ENCODE results near the gene HOXD4. TPM values are rescaled to one million over a fixed set of nuclear protein-coding genes. Genes with fewer than 3 reads are reported as not detected.

Gene HOXD4
- total RNA-seq, 1 experiment from 2014 or later, result 1.4 TPM

DNA sequence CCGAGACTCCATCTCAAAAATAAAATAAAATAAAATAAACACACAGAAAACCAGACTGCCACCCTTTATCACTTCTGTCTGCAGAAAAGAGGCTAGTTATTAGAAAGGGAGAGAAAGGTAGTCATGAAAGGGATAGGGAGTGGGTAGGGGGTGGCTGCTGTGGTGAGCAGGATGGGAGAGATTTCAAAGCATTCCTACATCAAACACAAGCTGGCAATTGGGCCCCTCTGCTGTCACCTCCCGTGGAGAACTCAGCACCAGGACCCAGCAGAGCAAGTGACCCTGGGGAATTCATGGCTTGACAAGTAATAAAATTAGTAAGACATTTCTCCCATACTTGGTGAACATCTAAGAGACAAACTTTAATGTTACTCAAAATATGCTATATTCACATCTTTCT, 33.4 kb downstream of the HOXD4 start:
- CTCF ChIA-PET, result no interaction called here
- DNase-seq (ENCODE audit: low read depth, low spot score) (no peak), ATAC-seq (no peak)
- Histone ChIP-seq H3K4me1 (ENCODE audit: control insufficient read depth, insufficient read depth, low read length) (no peaks in the 10 kb centered on the region), H3K9me3 (ENCODE audit: control insufficient read depth, insufficient read depth, low read depth, low read length) (no peaks in the 10 kb centered on the region), H3K27ac (ENCODE audit: low read length) (no peak overlapping the region), H3K36me3 (ENCODE audit: control insufficient read depth, insufficient read depth, low read length) (no peaks in the 10 kb centered on the region), H3K4me3 (ENCODE audit: low read depth in 2 of 2, low read length in 2 of 2) (no peak overlapping the region), H3K27me3 (ENCODE audit: control insufficient read depth, insufficient read depth, low read length) (no peaks in the 10 kb centered on the region)
- intact Hi-C loops (cut with micrococcal nuclease; ENCODE audit: unreplicated experiment) (no loop called here), in situ Hi-C loops (cut with HindIII; ENCODE audit: low pct_unique_long_range_greater_than_20kb, low sequenced_read_pairs) (no loop called here)
- TF ChIP-seq SIN3A (IDR thresholded peaks at IDR 0.05; ENCODE audit: borderline replicate concordance, insufficient read depth, low read depth, low read length), result no peak
- no peak for TF ChIP-seq POLR2AphosphoS5 (IDR thresholded peaks at IDR 0.05; ENCODE audit: low read depth, low read length)
- POLR2A ChIA-PET, result no interaction called here
- BruUV-seq (replicated peaks), result no TSS peak

DNA sequence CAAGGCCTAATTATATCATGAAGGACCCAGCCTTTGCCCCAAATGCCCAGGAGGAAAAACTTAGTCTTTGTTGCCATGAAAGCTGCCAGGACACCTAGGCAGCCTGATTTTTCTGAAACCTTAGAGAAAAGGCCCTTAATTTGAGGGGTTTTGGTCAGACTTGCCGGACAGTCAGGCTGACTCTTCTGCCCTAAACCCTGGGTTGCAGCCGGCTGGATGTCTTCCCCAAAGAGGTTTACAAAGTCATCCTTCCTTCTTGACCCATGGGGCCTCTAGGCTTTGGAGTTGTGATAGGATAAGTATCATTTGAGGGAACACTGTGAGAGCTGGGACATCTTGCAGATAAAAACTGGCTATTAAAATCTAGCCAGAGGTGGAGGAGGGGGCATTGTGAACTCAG, 34.7 kb downstream of the HOXD4 start:
- Histone ChIP-seq H3K27ac (ENCODE audit: low read length) (no peak overlapping the region), H3K4me1 (ENCODE audit: control insufficient read depth, insufficient read depth, low read length) (no peaks in the 10 kb centered on the region), H3K36me3 (ENCODE audit: control insufficient read depth, insufficient read depth, low read length) (no peaks in the 10 kb centered on the region), H3K9me3 (ENCODE audit: control insufficient read depth, insufficient read depth, low read depth, low read length) (no peaks in the 10 kb centered on the region), H3K4me3 (ENCODE audit: low read depth in 2 of 2, low read length in 2 of 2) (no peak overlapping the region), H3K27me3 (ENCODE audit: control insufficient read depth, insufficient read depth, low read length) (peaks cover 3% of the 10 kb centered on the region; the same call in 1 of the 2 replicates)
- intact Hi-C loops (cut with micrococcal nuclease; ENCODE audit: unreplicated experiment), result no loop called here
- no peak for ATAC-seq
- ChIA-PET POLR2A (no interaction called here), CTCF (no interaction called here)
- in situ Hi-C loops (cut with HindIII; ENCODE audit: low pct_unique_long_range_greater_than_20kb, low sequenced_read_pairs), result no loop called here
- BruUV-seq (replicated peaks), result no TSS peak
- no peak for DNase-seq (ENCODE audit: low read depth, low spot score)
- TF ChIP-seq SIN3A (IDR thresholded peaks at IDR 0.05; ENCODE audit: borderline replicate concordance, insufficient read depth, low read depth, low read length), result no peak
- no peak for TF ChIP-seq TCF7L2 (IDR thresholded peaks at IDR 0.05; ENCODE audit: low read depth, low read length)

GRCh38 chr2:176187200-176187898, 36.0 kb downstream of the HOXD4 start:
- CTCF ChIA-PET, result no interaction called here

DNA sequence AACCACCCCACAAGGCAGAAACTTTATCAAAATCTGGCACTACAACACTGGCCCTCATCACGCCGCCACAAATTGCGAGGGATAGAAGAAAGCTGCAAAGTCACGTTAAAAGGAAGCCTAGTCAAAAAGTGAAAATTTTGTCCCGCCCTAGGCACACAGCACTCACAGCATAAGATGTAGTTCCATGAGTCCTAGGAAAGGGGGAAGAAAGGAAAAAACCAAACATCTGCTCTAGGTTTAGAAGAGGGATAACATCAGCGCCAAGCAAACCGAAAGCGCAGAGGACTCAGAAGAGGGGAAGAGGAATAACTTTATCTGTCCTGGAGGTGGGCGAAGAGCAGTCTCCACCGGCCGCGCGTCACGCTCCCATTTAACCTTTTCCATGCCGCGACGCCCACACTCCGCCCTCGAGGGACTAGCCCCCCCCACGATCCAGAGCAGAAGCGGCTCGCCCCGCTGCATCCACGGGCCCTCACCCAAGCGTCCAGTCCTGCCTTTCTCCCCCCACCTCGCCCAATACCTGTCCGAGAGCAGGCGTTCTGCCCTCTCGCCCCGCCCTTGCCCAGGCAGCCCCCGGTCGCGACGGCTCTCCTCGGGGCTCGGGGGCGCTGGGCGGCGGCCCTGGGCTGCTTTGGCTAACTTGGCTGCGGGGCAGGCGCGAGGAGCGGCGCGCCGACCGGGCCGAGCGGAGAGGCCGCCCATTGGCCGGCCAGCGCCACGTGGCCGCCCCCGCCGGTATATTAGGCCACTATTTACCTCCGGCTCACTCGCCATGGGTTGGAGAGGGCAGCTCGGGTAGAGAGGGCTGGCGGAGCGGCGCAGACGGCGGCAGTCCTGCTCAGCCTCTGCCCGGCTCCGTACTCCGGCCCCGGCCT, 36.8 kb downstream of the HOXD4 start, which contains the start of gene HOXD1:
HOXD1 (plus strand) TSS at position 770 of the 875 bp plus-strand sequence. CDS start 134 bp downstream, outside the sequence.
- ChIA-PET POLR2A (no interaction called here), CTCF (no interaction called here)
- BruUV-seq (replicated peaks), result no TSS peak
- in situ Hi-C loops (cut with HindIII; ENCODE audit: low pct_unique_long_range_greater_than_20kb, low sequenced_read_pairs), result no loop called here
- Histone ChIP-seq H3K27ac (ENCODE audit: low read length) (peak within 1 kb of the TSS; percentile 68), H3K27me3 (ENCODE audit: control insufficient read depth, insufficient read depth, low read length) (peaks cover 5% of the 10 kb centered on the region; the same call in 1 of the 2 replicates), H3K4me1 (ENCODE audit: control insufficient read depth, insufficient read depth, low read length) (no peaks in the 10 kb centered on the region), H3K9me3 (ENCODE audit: control insufficient read depth, insufficient read depth, low read depth, low read length) (no peaks in the 10 kb centered on the region), H3K4me3 (ENCODE audit: low read depth in 2 of 2, low read length in 2 of 2) (peak within 1 kb of the TSS; percentile 67 to 84), H3K36me3 (ENCODE audit: control insufficient read depth, insufficient read depth, low read length) (no peaks in the 10 kb centered on the region)
- ATAC-seq (peak; percentile 94), DNase-seq (ENCODE audit: low read depth, low spot score) (no peak)
- TF ChIP-seq CTCF (IDR thresholded peaks at IDR 0.05), result no peak
- no peak for TF ChIP-seq TCF7L2 (IDR thresholded peaks at IDR 0.05; ENCODE audit: low read depth, low read length)
- no peak for TF ChIP-seq SIN3A (IDR thresholded peaks at IDR 0.05; ENCODE audit: borderline replicate concordance, insufficient read depth, low read depth, low read length)
- TF ChIP-seq, protein P1, sequence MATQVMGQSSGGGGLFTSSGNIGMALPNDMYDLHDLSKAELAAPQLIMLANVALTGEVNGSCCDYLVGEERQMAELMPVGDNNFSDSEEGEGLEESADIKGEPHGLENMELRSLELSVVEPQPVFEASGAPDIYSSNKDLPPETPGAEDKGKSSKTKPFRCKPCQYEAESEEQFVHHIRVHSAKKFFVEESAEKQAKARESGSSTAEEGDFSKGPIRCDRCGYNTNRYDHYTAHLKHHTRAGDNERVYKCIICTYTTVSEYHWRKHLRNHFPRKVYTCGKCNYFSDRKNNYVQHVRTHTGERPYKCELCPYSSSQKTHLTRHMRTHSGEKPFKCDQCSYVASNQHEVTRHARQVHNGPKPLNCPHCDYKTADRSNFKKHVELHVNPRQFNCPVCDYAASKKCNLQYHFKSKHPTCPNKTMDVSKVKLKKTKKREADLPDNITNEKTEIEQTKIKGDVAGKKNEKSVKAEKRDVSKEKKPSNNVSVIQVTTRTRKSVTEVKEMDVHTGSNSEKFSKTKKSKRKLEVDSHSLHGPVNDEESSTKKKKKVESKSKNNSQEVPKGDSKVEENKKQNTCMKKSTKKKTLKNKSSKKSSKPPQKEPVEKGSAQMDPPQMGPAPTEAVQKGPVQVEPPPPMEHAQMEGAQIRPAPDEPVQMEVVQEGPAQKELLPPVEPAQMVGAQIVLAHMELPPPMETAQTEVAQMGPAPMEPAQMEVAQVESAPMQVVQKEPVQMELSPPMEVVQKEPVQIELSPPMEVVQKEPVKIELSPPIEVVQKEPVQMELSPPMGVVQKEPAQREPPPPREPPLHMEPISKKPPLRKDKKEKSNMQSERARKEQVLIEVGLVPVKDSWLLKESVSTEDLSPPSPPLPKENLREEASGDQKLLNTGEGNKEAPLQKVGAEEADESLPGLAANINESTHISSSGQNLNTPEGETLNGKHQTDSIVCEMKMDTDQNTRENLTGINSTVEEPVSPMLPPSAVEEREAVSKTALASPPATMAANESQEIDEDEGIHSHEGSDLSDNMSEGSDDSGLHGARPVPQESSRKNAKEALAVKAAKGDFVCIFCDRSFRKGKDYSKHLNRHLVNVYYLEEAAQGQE (IDR thresholded peaks at IDR 0.05; ENCODE audit: insufficient read depth in 1 of 2, low read depth in 2 of 2, low read length in 1 of 2), result no peak
- no peak for TF ChIP-seq POLR2AphosphoS5 (IDR thresholded peaks at IDR 0.05; ENCODE audit: low read depth, low read length)
- intact Hi-C loops (cut with micrococcal nuclease; ENCODE audit: unreplicated experiment), result no loop called here

More at GRCh38 chr2:176187200-176187898, 36.0 kb downstream of the HOXD4 start:
- H3K27ac ChIP-seq (ENCODE audit: low read length), result peak overlapping the region; percentile 68
- H3K4me1 ChIP-seq (ENCODE audit: control insufficient read depth, insufficient read depth, low read length), result no peaks in the 10 kb centered on the region
- H3K4me3 ChIP-seq (ENCODE audit: low read depth in 2 of 2, low read length in 2 of 2), result peak overlapping the region; percentile 67 to 84
- H3K36me3 ChIP-seq (ENCODE audit: control insufficient read depth, insufficient read depth, low read length), result no peaks in the 10 kb centered on the region
- no peaks in the 10 kb centered on the region for H3K9me3 ChIP-seq (ENCODE audit: control insufficient read depth, insufficient read depth, low read depth, low read length)
- intact Hi-C loops (cut with micrococcal nuclease; ENCODE audit: unreplicated experiment) (no loop called here), in situ Hi-C loops (cut with HindIII; ENCODE audit: low pct_unique_long_range_greater_than_20kb, low sequenced_read_pairs) (no loop called here)
- POLR2A ChIA-PET, result no interaction called here
- H3K27me3 ChIP-seq (ENCODE audit: control insufficient read depth, insufficient read depth, low read length), result peaks cover 3% of the 10 kb centered on the region; the same call in 1 of the 2 replicates
- BruUV-seq (replicated peaks), result TSS peak; percentile 81
- DNase-seq (ENCODE audit: low read depth, low spot score), result no peak
- ATAC-seq, result peak; percentile 77
- TF ChIP-seq SIN3A (IDR thresholded peaks at IDR 0.05; ENCODE audit: borderline replicate concordance, insufficient read depth, low read depth, low read length), result no peak
